ENCODE results near the gene TIMM44.
A peak's percentile ranks its signal among the peaks of the same experiment; 100 is the strongest.

The TIMM44 gene

GRCh38 chr19:7943444-7944176, at the start of gene TIMM44:
TIMM44 (minus strand) TSS chr19:7943666; CDS start chr19:7943651, 15 bp downstream.
- peak; percentile 99 for DNase-seq

GRCh38 chr19:7992575-7992974, 49.1 kb upstream of the TIMM44 start:
- DNase-seq, result no peak

GRCh38 chr19:7989071-7989575, 45.7 kb upstream of the TIMM44 start:
- DNase-seq, result no peak

- DNase-seq, result no peak
These were observed 44.8 kb upstream of the TIMM44 start for GRCh38 chr19:7988307-7988706.

- no peak for DNase-seq
These were observed 43.8 kb upstream of the TIMM44 start for GRCh38 chr19:7987114-7987768.

GRCh38 chr19:7986321-7987113, 43.1 kb upstream of the TIMM44 start:
- no peak for DNase-seq

GRCh38 chr19:7985481-7985911, 42.0 kb upstream of the TIMM44 start:
- DNase-seq, result no peak

GRCh38 chr19:7983995-7984837, 40.8 kb upstream of the TIMM44 start:
- DNase-seq, result no peak

- no peak for DNase-seq
These were observed 40.0 kb upstream of the TIMM44 start for GRCh38 chr19:7983286-7983950.

GRCh38 chr19:7982651-7983099, 39.2 kb upstream of the TIMM44 start:
- no peak for DNase-seq

GRCh38 chr19:7982103-7982502, 38.6 kb upstream of the TIMM44 start:
- no peak for DNase-seq

- DNase-seq, result no peak
These were observed 38.2 kb upstream of the TIMM44 start for GRCh38 chr19:7981661-7982060.

GRCh38 chr19:7981199-7981598, 37.7 kb upstream of the TIMM44 start:
- DNase-seq, result no peak

GRCh38 chr19:7980635-7981121, 37.2 kb upstream of the TIMM44 start:
- DNase-seq, result no peak

GRCh38 chr19:7980168-7980567, 36.7 kb upstream of the TIMM44 start:
- DNase-seq, result no peak

- DNase-seq, result no peak
These were observed 36.1 kb upstream of the TIMM44 start for GRCh38 chr19:7979559-7979958.

- no peak for DNase-seq
These were observed 35.5 kb upstream of the TIMM44 start for GRCh38 chr19:7979011-7979410.

- DNase-seq, result no peak
These were observed 34.8 kb upstream of the TIMM44 start for GRCh38 chr19:7978179-7978825.

- no peak for DNase-seq
These were observed 34.2 kb upstream of the TIMM44 start for GRCh38 chr19:7977723-7978040.

- DNase-seq, result no peak
These were observed 33.7 kb upstream of the TIMM44 start for GRCh38 chr19:7977021-7977722.

- DNase-seq, result no peak
These were observed 33.0 kb upstream of the TIMM44 start for GRCh38 chr19:7976461-7976860.
